M059J (cell line): ENCODE data around the gene GPC6. TPM values are rescaled to one million over a fixed set of nuclear protein-coding genes. Genes with fewer than 3 reads are reported as not detected.

Source experiments
- DNase-seq: peaks from one replicate; pipeline ENCODE4 v3.0.0-alpha.2; 2012; ENCODE audit warnings: low read depth
- total RNA-seq: library from RNA; depleted of rRNA; stranded (reverse); fragments of >200 nt; shearing (Covaris generic); gene quantifications from 2 replicates; pipeline ENCODE4 v1.2.3, GENCODE V29; 2014

Gene GPC6
- total RNA-seq, 1 experiment from 2014 or later = 0.71 TPM

DNA sequence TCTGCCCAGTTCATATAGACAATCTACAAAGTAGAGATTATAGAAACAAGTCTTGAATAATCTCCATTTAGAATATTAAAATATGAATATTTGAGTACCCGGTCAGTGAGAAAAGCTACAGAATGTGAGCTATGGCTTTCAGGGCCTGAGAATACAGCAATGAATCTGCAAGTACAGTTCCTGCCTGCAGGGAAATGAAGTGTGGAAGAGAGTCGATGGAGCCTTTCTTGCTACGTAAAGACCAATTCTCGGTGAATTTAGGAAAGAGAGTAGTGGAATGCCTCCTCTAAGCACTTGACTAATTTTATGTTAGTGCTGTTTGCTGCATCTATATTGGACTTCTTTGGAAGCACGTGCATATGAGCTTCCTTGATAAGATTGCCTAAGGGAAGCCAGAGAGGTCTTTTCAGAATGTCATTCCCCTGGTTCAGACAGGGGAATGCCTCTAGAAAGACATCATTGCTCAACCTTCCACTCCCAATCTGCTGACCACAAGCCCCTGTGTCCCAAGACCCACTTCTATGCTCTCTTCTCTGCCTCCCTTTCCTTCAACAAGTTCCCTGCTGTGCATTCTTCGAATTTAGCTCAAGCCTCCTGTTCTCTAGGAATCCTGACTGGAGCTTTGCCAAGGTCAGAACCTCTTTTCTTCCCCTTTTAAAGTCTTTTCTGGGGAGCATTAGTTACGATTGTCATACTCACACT, 41.9 kb downstream of the GPC6 start:
- no peak for DNase-seq

DNA sequence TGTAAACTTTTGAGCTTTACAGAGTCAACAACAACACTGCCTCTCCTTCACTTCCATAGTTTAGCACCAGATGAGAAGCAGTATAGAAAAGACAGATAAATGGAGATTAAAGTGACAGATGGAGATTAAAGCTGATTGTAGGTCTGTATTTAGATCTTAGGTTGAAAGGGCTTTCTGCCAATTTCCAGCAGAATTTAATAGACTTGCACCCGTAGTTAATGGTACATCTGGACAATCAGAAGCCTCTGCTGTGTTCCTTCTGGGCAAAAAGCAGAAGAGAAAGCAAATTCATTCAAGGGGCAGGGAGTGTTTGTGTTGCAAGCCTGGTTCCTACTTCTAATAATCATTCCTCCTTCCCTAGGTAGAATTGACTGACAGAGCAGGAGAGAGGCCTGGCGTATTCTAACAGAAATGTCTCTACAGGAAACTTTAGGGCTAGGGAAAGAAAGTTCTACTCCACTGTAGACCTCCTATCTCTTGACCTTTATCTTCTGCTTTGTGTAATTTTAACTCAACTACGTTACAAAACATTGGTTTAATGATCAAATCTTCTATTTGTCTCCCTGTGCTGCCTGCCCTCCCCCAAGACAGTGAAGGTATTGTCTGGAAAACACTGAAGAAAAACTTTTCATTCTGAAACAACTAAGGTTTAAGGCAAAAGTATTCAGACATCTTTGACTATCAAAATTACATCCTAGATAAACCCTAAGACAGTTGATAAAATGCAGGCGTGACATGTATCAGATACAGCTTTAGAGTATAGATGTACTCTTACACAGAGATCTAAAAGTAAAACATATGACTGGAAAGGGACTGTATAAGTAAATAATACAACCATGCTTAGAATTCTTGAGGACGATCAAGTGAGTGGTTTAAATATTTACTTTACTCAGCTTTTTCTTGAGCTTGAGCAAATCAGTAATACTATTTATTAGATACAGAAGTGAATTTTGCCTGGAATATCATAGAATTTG, 44.4 kb downstream of the GPC6 start:
- DNase-seq = no peak

DNA sequence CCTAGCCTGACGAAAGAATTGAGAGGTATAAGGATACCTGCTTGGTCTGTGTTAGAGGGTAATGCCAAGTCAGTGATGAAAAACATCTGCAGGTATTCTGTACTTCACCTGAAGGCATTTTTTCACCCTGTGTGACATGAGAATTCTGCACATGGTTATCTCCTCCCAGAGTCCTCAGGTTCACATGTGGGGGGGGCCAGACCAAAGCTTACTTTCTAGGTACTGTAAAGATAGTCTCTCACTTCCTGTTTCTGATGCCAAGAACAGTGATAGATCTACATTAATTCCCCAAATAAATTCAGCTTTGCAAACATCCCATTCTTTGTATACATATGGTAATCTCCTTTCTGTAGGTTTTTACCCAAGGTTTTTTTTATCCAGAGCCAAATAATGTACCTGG, 53.4 kb downstream of the GPC6 start:
- DNase-seq = no peak

DNA sequence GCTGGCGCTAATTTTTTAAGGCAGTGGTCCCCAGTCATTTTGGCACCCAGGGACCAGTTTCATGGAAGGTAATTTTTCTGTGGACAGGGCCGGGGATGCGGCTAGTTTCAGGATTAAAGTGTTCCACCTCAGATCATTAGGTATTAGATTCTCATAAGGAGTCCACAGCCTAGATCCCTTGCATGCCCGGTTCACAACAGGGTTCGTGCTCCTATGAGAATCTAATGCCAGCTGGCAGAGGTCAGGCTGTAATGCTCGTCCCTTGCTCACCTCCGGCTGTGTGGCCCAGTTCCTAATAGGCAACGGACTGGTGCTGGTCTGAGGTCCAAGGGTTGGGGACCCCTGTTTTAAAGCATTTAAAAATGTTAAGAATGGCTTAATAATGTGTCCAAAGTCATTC, 54.1 kb downstream of the GPC6 start:
- no peak for DNase-seq

DNA sequence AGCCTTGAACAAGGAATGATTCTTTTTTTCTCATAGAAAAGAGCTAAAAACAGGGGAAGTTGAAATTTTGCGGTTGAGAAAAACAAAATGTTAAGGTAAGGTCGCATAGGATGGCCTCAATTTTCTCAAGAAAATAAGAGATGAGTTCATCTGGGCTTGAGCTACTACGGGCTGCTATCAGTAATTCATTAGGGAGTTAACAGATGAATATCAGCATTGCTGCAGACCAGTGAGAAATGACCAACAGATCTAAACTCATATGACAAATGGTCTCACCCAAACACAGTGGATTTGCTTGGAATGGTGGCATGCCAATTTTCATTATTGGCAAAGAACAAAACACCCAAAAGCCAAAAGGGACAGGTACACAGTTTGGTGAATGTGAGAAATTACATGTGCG, 56.6 kb downstream of the GPC6 start:
- DNase-seq = no peak

DNA sequence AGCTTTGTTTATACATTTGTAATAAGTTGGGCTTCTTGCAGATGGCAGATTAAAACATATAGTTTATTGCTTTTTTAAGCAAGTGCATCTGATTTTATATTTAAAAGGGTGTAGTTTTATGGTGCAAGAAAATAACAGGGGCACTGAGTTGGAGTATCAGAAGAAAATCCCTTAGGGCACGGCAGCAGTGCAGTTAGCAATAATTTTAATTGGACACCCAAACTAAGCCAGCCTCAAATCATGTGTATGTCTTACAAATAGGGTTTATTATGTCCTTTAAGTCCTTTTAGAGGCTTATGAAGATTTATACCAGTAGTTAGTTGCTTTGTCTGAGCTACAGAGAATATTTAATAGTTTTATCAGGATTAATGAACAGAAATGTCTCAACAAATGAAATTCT, 57.5 kb downstream of the GPC6 start:
- DNase-seq = no peak

DNA sequence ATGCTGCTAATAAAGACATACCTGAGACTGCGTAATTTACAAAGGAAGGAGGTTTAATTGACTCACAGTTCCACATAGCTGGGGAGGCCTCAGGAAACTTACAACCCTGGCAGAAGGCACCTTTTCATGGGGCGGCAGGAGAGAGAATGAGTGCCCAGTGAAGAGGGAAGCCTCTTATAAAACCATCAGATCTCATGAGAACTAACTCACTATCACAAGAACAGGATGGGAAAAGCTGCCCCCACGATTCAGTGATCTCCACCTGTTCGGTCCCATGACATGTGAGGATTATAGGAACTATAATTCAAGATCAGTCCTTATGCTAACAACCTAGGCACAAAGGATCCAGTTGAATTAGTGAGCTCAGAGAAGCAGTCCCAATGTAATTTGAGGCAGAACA, 59.4 kb downstream of the GPC6 start:
- no peak for DNase-seq

DNA sequence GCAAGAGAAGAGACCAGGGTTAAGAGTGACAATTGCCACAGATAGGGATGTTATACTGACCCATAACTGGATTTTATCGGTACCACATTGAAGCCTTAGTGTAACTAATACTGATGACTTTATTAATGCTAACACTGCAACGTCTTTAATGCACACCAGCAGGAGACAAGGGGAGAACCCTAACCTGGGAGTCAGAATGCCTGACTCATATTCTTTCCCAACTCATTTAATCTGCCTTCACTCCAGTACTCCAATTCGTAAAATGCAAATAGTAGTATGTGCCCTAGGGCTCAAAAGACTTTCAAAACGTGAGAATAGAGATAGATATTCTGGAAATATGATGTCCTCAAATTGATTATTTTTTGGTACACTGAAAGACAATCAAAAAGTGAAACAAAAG, 62.4 kb downstream of the GPC6 start:
- DNase-seq = no peak

DNA sequence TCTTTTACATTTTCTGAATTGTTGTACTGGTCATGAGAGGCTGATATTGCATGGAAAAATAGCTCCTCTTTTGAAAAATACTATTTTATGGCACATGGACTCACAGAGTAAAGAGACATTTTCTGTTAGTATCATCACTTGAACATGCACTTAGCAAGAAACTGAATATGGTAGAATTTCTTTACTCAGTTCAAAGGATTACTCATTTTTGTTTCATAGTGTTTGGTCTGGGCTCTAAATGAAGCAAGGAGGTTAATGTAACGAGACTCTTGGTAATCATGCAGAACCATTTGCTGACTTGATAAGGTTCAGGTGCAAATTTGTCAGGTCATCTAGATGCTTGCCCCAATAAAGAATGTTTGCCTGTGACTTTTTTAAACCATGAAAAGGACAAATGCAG, 63.2 kb downstream of the GPC6 start:
- DNase-seq = no peak

DNA sequence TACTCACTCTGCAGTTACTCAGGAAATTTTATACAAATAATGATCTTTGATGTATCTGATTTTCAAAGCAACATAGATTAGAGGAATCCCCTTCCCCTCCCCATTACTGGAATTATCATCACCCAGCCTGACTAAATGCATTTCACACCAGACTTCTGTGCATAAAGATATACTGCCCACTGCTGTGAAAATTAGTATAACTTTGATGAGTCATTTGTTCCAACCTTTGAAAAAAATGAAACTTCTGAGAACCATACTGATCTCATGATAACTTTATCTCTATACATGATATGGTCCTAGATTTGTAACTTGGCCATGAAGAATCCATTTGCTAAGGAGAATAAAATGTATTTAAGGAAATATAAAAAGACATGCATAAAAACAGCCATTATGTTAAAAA, 63.9 kb downstream of the GPC6 start:
- DNase-seq = no peak

DNA sequence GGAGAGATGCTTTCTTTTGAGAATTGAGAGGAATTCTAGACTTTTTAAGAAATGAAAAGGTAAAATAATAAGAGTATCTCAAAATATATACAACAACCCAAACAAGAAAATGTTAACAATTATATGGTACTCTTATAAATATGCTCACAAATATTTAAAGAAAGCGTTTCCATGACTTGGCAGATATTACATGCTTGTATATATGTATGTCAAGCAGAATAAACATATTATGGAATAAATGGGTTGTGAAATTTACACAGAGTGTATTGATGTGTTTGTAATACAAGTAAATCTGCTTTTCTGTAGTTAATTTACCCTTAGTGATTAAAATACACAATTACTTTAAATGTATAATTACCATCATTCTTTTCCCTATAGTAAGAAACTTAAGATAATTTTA, 65.8 kb downstream of the GPC6 start:
- DNase-seq = no peak

DNA sequence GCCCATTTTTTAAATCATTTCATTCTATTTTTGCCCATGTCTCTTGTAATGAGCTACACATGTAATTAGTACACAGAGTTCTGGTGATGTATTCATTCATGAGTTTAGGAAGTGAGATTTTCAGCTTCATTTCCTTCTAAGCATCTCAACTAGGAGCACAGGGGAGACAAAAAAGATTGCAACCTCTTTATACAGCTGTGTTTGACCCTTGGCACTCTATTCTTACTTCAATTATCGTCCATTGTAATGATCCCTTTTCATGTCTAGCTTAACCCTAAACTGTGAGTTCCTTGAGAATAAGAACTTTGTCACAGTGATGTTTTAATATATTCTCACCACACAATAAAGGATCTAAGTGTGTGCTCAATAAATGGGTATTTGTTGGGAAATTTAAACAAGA, 67.1 kb downstream of the GPC6 start:
- no peak for DNase-seq

DNA sequence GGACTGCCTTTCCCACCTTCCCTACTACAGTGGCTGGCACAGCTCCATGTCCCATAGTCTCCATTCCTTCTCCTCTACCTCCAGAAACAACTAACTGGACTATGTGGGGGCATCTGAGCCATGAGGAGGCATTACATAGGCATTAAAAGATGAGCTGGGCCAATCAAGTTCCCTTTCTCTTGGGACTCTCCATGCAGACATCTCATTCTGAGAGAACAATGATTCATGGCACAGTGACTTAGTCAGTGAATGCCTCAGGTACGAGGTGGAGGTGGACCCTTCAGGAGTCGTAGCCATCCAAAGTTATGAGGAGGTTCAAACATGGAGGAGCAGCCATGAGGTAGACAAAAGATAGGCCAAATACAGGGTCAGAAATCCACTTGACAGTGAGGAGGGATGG, 70.0 kb downstream of the GPC6 start:
- DNase-seq = no peak

DNA sequence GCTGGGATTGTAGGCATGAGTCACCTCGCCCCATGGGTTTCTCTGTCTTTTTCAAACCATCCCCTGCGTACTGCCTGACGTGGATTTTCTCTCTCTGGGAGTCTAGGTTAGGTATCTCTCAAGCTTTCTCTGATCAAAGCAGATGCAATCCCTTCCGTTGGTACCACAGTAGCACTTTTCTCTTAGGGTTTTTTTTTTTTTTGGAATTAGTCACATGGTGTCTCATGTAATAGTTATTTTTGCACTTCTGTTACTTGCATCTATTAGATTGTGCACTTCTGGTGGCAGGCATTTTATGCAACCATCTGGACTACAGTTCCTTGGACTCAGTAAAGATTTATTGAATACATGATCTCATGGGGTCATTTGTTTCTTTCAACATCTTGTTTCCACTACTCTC, 72.1 kb downstream of the GPC6 start:
- DNase-seq = no peak

DNA sequence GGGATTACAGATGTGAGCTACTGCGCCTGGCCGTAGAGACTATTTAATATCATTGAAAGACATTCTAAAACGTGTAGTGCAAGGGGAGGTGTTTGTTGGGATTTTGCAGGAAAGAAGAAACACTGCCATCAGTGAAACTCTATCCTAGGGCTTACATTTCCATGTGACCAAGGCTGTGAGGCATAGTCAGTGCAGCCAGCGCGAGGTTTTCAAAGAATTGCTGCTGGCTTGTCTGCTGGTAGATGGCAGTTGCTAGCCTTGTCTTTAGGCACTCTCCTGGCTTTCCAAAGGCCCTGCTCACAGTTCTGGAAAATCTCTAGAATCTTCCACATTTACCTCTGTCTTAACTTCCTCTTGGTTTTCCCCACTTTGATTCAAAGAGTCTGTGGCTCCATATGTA, 77.5 kb downstream of the GPC6 start:
- no peak for DNase-seq

DNA sequence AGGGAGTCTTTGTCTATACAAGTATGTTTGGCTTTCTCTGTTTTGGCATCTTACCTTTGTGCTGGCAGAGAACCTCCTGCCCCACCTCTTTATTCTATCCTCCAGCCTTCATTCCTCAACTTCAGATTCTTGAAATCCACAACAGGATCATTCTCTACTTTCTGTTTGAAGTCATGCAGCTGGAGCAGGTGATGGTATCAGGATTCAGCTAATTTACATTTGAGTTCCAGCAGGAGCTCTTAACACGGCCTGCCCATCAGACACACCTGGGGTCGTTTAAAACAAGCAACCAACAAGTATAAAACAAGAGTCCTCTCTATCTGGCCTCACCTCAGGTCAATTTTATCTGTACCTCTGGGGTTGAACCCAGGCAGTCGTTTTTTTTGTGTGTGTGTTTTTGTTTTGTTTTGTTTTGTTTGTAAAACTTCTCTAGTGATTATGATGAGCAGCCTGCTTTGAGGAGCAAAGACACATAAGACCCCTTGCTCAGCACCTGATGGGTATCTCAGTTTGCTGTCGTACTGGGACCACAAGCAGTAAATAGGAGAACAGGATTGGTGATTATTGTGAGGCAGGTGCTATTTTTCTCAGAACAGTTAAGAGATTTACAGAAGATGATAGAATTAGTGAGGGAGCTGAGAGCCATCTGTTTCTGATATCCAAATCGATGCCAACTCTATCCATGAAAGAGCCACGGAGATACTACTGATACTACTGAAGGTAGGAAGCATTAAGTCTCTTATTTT, 78.4 kb downstream of the GPC6 start:
- no peak for DNase-seq

DNA sequence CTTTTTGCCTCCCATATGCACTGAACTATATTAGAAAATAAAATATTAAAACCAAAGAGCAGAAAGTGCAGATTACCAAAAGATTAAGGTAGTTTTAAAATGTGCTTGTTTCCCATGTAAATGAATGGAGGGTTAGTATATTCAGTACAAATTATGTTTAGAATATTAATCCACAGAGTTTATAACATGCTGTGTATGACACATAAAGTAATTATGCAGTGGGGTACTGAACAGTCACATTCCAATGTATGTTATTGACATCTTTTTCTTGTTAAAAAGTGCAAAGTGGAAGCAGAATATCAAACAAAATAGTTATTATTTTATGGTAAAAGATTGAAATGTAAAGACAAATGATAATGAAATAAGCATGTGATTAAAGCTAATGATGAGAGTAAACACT, 79.3 kb downstream of the GPC6 start:
- DNase-seq = no peak

DNA sequence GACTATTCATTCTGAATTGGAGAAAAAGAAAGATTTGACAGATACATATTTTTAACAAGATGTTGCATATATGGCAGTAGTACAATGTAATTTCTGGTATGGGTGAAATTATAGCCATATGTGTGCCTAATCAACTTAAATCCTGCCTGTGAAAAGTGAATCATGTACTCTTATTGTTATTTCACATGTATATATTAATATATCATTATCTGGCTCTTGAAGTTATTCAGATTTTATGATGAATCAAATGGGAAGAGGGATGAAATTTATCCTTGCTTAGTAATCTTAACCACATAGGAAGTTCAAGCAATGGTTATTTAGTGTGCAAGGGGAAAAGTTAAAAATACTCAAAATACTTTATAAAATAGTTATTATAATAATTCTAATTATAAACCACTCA, 80.5 kb downstream of the GPC6 start:
- DNase-seq = no peak

DNA sequence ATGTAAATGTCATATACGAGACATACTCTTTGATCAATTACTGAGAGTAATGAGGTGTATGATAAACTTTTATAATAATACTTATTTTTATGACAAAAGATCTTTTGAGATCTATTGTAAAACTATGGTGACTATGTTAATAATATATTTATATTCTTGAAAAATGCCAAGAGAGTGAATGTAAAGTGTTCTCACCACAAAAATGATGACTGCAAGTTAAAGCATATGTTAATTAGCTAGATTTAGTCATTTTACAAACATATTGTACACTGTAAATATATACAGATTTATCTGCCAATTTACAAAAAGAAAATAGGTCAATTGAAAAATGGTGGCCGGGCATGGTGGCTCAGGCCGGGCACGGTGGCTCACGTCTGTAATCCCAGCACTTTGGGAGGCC, 81.0 kb downstream of the GPC6 start:
- DNase-seq = no peak

DNA sequence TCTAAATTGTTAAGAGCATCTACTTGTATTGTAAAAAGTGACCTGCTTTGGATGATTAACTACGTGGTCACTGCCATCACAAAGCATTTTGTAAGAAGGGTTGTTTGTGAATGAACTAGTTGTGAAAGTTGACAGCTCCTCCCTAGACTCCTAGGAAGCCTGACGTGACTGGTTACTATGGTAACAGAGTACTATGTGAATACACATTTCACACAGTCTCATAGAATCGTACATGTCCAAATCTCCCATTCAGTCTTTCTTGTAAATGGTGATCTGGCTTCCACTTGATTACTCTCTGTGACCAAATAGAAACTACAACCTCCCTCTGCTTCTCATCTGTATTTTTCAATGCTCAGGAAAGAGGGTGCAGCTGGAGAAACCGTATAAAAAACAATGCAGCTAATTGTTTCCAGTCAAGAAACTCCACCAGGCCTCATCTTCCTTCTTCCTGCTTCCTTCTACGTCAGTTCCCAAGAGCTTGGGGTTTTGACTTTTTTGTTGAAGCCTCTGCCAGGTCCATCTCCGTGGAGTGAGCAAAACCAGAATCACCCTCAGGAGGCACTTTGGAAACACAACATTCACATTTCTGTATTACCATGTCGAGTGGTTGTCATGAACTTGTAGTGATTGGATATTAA, 83.4 kb downstream of the GPC6 start:
- peak; percentile 39 for DNase-seq

DNA sequence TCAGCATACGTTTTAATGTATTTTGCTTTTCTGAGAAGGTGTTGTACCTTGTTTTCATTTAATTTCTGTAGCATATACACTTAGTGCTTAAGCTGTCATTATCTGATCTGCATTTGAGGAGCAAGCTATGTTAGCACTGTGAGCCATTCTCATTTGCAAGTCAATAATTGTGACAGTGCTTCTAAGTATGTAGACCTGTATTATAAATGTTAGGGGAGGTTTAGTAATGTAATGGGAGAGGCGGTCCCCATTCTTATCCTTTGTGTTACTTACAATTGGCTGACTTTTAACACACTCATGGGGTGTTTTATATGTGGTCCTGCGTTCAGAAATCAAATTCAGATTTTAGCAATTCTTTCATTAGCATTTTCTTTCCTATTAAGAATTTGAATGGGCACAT, 90.2 kb downstream of the GPC6 start:
- DNase-seq = no peak
